Upper lobe of left lung (tissue), 6 donors: ENCODE data around the gene ZNF714. TPM values are rescaled to one million over a fixed set of nuclear protein-coding genes. Genes with fewer than 3 reads are reported as not detected.

Source experiments
- ATAC-seq, 2 donors: fragments of 200-7000 bp; cut with Tn5 transposase; one replicate each; pipeline ENCODE4 v1.9.1; 2022; ENCODE audit warnings: mild to moderate bottlenecking in 2 of 2, moderate library complexity in 2 of 2; ENCODE audit not compliant: low FRiP score in 2 of 2
- DNase-seq, 2 donors: peaks; one replicate each; pipeline ENCODE4 v3.0.0-alpha.2; 2019 to 2020
- H3K27ac ChIP-seq, 4 donors: fragments of 200-600 bp; sonication (generic); one replicate each; pipeline ENCODE4 v1.5.1; 2016 to 2019
- H3K27me3 ChIP-seq, 4 donors: fragments of 200-600 bp; sonication (generic); one replicate each; pipeline ENCODE4 v1.5.1; 2017 to 2019
- H3K36me3 ChIP-seq, 4 donors: fragments of 200-600 bp; sonication (generic); one replicate each; pipeline ENCODE4 v1.5.1; 2016 to 2019
- H3K4me1 ChIP-seq, 4 donors: fragments of 200-600 bp; sonication (generic); one replicate each; pipeline ENCODE4 v1.5.1; 2018 to 2019
- H3K4me3 ChIP-seq, 4 donors: fragments of 200-600 bp; sonication (generic); one replicate each; pipeline ENCODE4 v1.5.1; 2017 to 2019; ENCODE audit warnings: mild to moderate bottlenecking in 2 of 4, moderate library complexity in 1 of 4
- H3K9me3 ChIP-seq, 4 donors: fragments of 200-600 bp; sonication (generic); one replicate each; pipeline ENCODE4 v1.5.1; 2018 to 2019
- EP300 ChIP-seq, 4 donors: sonication (generic); formaldehyde crosslinking; IDR thresholded peaks; one replicate each; pipeline ENCODE4 v1.5.1; 2017; ENCODE audit warnings: antibody characterized with exemption in 4 of 4, control low read depth in 2 of 4
- POLR2A ChIP-seq, 4 donors: fragments of 450-650 bp; IDR thresholded peaks; one replicate each; pipeline ENCODE4 v1.5.1; 2016 to 2017; ENCODE audit warnings: antibody characterized with exemption in 4 of 4, mild to moderate bottlenecking in 2 of 4
- POLR2AphosphoS5 ChIP-seq, 2 donors: sonication (generic); formaldehyde crosslinking; IDR thresholded peaks; one replicate each; pipeline ENCODE4 v1.5.1; 2017; ENCODE audit warnings: antibody characterized with exemption in 2 of 2
- WGBS, 2 donors: methylation state at CpG; one replicate each; pipeline ENCODE4 v1.1.5; 2017 to 2018; 5-methylcytosine and 5-hydroxymethylcytosine counted together
- total RNA-seq, 6 donors: library from RNA; depleted of rRNA in 4 of 6; stranded (reverse); fragments of >200 nt in 4 of 6; gene quantifications; one replicate each; pipeline versions ENCODE4 v1.1.0 to v1.2.1, GENCODE V29; 2016 to 2021
- TF ChIP-seq, protein P1 (sequence below), 6 experiments: fragments of 450-650 bp in 4 of 6; fragments of 200-600 bp in 2 of 6; sonication (generic) in 2 of 6; IDR thresholded peaks; one replicate each; pipeline ENCODE4 v1.5.1; 2016 to 2019; ENCODE audit warnings: antibody characterized with exemption in 6 of 6
- donor health status: DM: no; HTN: no; CAD: no; lungs with moderate emphysema.
- donor health status: DM: no; HTN: yes; CAD: no; lungs with severe emphysema.

The ZNF714 gene
- total RNA-seq, 6 donors from 2014 or later: 4.1 to 22.3 (median 11.9) TPM

DNA sequence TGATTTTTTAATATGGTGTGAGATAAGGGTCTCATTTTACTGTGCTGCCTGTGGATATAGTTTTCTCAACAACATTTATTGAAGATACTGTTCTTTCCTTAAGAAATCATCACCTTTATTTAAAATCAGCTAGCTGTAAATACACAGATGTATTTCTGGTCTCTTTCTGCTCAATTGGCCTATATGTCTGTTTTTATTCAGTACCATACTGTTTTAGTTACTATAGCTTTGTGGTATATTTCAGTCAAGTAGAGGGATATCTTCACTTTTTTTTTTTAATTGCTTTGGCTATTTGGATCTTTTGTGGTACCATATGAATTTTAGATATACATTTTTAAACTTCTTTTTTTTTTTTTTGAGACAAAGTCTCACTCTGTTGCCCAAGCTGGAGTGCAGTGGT lies 16.7 kb upstream of the ZNF714 start:
- no peaks in the 10 kb centered on the region for H3K27me3 ChIP-seq
- H3K4me1 ChIP-seq: no peaks in the 10 kb centered on the region
- H3K4me3 ChIP-seq: no peak overlapping the region
- DNase-seq (no peak), ATAC-seq (no peak)
- H3K9me3 ChIP-seq: peaks cover 0 to 13% (median 4%) of the 10 kb centered on the region in 4 donors
- TF ChIP-seq EP300 (IDR thresholded peaks at IDR 0.05): no peak
- TF ChIP-seq, protein P1, sequence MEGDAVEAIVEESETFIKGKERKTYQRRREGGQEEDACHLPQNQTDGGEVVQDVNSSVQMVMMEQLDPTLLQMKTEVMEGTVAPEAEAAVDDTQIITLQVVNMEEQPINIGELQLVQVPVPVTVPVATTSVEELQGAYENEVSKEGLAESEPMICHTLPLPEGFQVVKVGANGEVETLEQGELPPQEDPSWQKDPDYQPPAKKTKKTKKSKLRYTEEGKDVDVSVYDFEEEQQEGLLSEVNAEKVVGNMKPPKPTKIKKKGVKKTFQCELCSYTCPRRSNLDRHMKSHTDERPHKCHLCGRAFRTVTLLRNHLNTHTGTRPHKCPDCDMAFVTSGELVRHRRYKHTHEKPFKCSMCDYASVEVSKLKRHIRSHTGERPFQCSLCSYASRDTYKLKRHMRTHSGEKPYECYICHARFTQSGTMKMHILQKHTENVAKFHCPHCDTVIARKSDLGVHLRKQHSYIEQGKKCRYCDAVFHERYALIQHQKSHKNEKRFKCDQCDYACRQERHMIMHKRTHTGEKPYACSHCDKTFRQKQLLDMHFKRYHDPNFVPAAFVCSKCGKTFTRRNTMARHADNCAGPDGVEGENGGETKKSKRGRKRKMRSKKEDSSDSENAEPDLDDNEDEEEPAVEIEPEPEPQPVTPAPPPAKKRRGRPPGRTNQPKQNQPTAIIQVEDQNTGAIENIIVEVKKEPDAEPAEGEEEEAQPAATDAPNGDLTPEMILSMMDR (IDR thresholded peaks at IDR 0.05): no peak
- TF ChIP-seq POLR2A (IDR thresholded peaks at IDR 0.05): no peak
- TF ChIP-seq POLR2AphosphoS5 (IDR thresholded peaks at IDR 0.05): no peak
- H3K27ac ChIP-seq: no peak overlapping the region
- H3K36me3 ChIP-seq: peaks cover 0 to 25% (median 7%) of the 10 kb centered on the region in 4 donors

DNA sequence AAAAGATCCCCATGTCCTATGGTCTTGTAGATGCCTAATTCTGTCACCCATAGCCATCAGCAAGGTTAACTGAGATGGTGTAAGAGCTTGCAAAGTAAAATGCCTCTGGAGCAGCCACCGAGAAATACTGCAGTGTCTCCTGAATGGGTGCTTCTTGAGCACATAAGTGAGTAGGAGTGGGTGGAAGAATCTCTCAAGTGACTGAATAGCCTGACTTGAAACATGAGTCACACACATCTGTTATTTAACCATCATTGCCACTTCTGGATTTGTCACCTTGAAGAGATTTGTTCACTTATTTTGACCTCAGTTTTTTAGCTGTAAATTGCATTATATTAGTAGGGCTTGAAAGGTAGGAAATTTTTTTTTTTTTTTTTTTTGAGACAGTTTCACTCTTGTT lies 2.3 kb downstream of the ZNF714 start:
- Histone ChIP-seq H3K36me3 (no peaks in the 10 kb centered on the region), H3K27me3 (no peaks in the 10 kb centered on the region), H3K4me1 (peaks cover 0 to 9% (median 5%) of the 10 kb centered on the region in 4 donors), H3K4me3 (no peak overlapping the region), H3K27ac (no peak overlapping the region), H3K9me3 (no peaks in the 10 kb centered on the region)
- WGBS, 2 donors: 67 to 73% methylated on average over 1 of the region's 1 CpG
- no peak for ATAC-seq
- peak in 1 of 2 donors; percentile 25 for DNase-seq
- no peak for TF ChIP-seq EP300 (IDR thresholded peaks at IDR 0.05)
- TF ChIP-seq POLR2AphosphoS5 (IDR thresholded peaks at IDR 0.05): peak in 1 of 2 donors; percentile 24

DNA sequence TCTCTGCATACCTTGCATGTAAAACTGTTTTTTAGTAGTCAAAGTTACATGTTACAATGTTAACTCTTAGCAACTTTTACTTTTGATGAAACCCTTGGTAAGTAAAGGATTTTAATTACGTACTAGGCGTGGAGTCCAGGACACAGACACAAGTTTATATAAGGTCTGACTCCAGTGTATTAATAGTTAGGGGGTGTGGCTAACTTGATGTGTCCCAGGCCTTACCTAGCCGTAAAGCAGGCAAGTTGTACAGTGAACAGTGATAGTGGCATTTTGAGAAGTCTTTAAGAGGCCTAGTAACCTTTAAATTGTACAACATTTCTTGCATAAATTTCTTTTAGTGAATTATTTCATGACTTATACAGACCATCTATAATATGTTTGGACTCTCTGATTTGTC lies 5.9 kb downstream of the ZNF714 start:
- Histone ChIP-seq H3K9me3 (no peaks in the 10 kb centered on the region), H3K36me3 (no peaks in the 10 kb centered on the region), H3K4me3 (no peak overlapping the region), H3K27me3 (no peaks in the 10 kb centered on the region), H3K27ac (no peak overlapping the region), H3K4me1 (peaks cover 0 to 7% (median 2%) of the 10 kb centered on the region in 4 donors)
- WGBS, 2 donors: 93 to 99% methylated on average over 3 of the region's 3 CpGs
- TF ChIP-seq EP300 (IDR thresholded peaks at IDR 0.05): no peak
- no peak for TF ChIP-seq POLR2A (IDR thresholded peaks at IDR 0.05)
- ATAC-seq: no peak
- no peak for DNase-seq

DNA sequence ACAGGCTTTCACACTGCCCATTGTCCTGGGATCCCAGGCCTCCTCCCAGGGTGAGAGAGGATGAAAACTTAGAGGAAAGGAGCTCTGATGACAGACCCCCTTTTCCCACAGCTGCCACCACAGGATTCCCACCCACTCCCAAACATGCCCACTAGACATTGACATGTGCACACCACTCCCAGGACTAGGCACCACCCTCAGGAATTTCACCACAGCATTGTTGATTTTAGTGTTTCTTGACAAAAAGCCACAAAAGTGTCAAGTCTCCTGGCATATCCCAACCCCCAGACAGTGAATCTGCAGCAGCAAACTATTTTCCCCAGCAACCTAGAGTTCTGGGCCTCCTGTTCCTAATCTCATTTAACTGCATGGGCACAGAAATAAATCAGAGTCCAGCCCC lies 10.1 kb downstream of the ZNF714 start:
- Histone ChIP-seq H3K4me3 (no peak overlapping the region), H3K36me3 (no peaks in the 10 kb centered on the region), H3K27me3 (no peaks in the 10 kb centered on the region), H3K27ac (no peak overlapping the region), H3K9me3 (no peaks in the 10 kb centered on the region), H3K4me1 (peaks cover 0 to 4% (median 0%) of the 10 kb centered on the region in 4 donors)
- DNase-seq: no peak
- TF ChIP-seq POLR2A (IDR thresholded peaks at IDR 0.05) (no peak), POLR2AphosphoS5 (IDR thresholded peaks at IDR 0.05) (no peak), EP300 (IDR thresholded peaks at IDR 0.05) (no peak)
- TF ChIP-seq, protein P1 (IDR thresholded peaks at IDR 0.05): no peak
- ATAC-seq: no peak

DNA sequence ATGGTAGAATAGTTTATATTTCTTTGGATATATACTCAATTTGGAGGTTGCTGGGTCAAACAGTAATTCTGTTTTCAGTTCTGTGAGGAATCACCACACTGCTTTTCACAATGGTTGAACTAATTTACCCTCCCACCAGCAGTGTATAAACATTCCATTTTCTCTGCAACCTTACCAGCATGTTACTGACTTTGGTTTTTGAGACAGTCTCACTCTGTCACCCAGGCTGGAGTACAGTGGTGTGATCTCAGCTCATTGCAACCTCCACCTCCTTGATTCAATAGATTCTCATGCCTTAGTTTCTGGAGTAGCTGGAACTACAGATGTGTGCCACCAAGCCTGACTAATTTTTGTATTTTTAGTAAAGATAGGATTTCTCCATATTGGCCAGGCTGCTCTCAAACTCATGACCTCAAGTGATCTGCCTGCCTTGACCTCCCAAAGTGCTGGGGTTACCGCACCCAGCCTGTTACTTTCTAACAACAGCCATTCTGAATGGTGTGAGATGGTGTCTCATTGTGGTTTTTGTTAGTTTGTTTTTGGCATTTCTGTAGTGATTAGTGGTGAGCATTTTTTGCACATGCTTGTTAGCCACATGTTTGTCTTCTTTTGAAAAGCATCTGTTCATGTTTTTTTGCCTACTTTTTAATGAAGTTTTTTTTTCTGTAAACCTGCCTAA lies 12.5 kb downstream of the ZNF714 start:
- ATAC-seq (no peak), DNase-seq (no peak)
- Histone ChIP-seq H3K4me1 (peaks cover 0 to 4% (median 0%) of the 10 kb centered on the region in 4 donors), H3K27me3 (no peaks in the 10 kb centered on the region), H3K9me3 (no peaks in the 10 kb centered on the region), H3K27ac (no peak overlapping the region), H3K4me3 (no peak overlapping the region), H3K36me3 (no peaks in the 10 kb centered on the region)
- TF ChIP-seq EP300 (IDR thresholded peaks at IDR 0.05) (no peak), POLR2AphosphoS5 (IDR thresholded peaks at IDR 0.05) (no peak), POLR2A (IDR thresholded peaks at IDR 0.05) (no peak)
- TF ChIP-seq, protein P1 (IDR thresholded peaks at IDR 0.05): no peak
- WGBS, 2 donors: 89 to 94% methylated on average over 1 of the region's 1 CpG

DNA sequence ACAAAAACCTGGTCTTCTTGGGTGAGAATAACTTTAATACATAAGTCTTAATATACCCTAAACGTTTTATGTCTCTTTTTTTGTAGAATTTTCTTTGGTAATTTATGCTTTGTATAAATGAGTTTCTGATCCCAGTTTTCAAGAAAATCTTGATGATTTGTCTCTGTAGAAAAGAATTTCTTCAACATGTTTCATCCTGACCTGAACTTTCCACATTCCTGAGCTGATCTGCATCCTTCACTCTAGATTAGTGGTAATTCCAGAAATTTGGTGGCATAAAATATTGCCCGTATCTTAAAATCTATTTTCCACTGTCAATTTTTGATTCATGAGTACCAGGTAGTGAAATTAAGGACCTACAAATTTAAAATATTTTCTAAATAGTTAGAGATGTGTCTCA lies 16.3 kb downstream of the ZNF714 start:
- Histone ChIP-seq H3K9me3 (no peaks in the 10 kb centered on the region), H3K27ac (no peak overlapping the region), H3K4me3 (no peak overlapping the region), H3K4me1 (no peaks in the 10 kb centered on the region), H3K27me3 (no peaks in the 10 kb centered on the region), H3K36me3 (no peaks in the 10 kb centered on the region)
- WGBS, 2 donors: 91 to 93% methylated on average over 2 of the region's 2 CpGs
- no peak for DNase-seq
- no peak for ATAC-seq
- no peak for TF ChIP-seq POLR2A (IDR thresholded peaks at IDR 0.05)
- no peak for TF ChIP-seq EP300 (IDR thresholded peaks at IDR 0.05)
- TF ChIP-seq POLR2AphosphoS5 (IDR thresholded peaks at IDR 0.05): no peak
- TF ChIP-seq, protein P1 (IDR thresholded peaks at IDR 0.05): no peak
